Activated CD8-positive, alpha-beta memory T cell treated with anti-CD3 and anti-CD28 coated beads for 1 hour (primary cell): ENCODE measurements around the gene PIK3R2.

Experiments used
- DNase-seq, 2 donors: peaks; one replicate each; pipeline ENCODE4 v3.0.0-alpha.2; 2020; ENCODE audit warnings: low read depth in 1 of 2; ENCODE audit errors: extremely low read depth in 1 of 2

Gene PIK3R2

GRCh38 chr19:18122860-18123795 is 29.8 kb upstream of the PIK3R2 start:
- no peak for DNase-seq

- DNase-seq = no peak
Observed at GRCh38 chr19:18123819-18124218, 29.1 kb upstream of the PIK3R2 start.

GRCh38 chr19:18126097-18126496 is 26.9 kb upstream of the PIK3R2 start:
- DNase-seq = no peak

- DNase-seq = no peak
Observed at GRCh38 chr19:18128044-18128443, 24.9 kb upstream of the PIK3R2 start.

- no peak for DNase-seq
Observed at GRCh38 chr19:18128805-18129204, 24.2 kb upstream of the PIK3R2 start.

- DNase-seq = no peak
Observed at GRCh38 chr19:18130523-18131242, 22.3 kb upstream of the PIK3R2 start.

GRCh38 chr19:18131841-18132596 is 20.9 kb upstream of the PIK3R2 start:
- no peak for DNase-seq

- no peak for DNase-seq
Observed at GRCh38 chr19:18135712-18136584, 17.0 kb upstream of the PIK3R2 start.

- DNase-seq = no peak
Observed at GRCh38 chr19:18137242-18137641, 15.7 kb upstream of the PIK3R2 start.

GRCh38 chr19:18137657-18138339 is 15.2 kb upstream of the PIK3R2 start:
- no peak for DNase-seq

- DNase-seq = no peak
Observed at GRCh38 chr19:18140473-18140872, 12.5 kb upstream of the PIK3R2 start.

GRCh38 chr19:18141031-18141430 is 11.9 kb upstream of the PIK3R2 start:
- no peak for DNase-seq

GRCh38 chr19:18143902-18144301 is 9.1 kb upstream of the PIK3R2 start:
- DNase-seq = no peak

- no peak for DNase-seq
Observed at GRCh38 chr19:18144361-18144760, 8.6 kb upstream of the PIK3R2 start.

GRCh38 chr19:18144906-18145305 is 8.1 kb upstream of the PIK3R2 start:
- no peak for DNase-seq

GRCh38 chr19:18145391-18145999 is 7.5 kb upstream of the PIK3R2 start:
- no peak for DNase-seq

GRCh38 chr19:18147396-18147795 is 5.6 kb upstream of the PIK3R2 start:
- DNase-seq = no peak

GRCh38 chr19:18149596-18149975 is 3.4 kb upstream of the PIK3R2 start:
- DNase-seq = no peak
